ENCODE results near the gene CAPN3. TPM values are rescaled to one million over a fixed set of nuclear protein-coding genes. Genes with fewer than 3 reads are reported as not detected.

CAPN3 gene
- total and polyA plus RNA-seq, 2 donors (not counting 3 experiments of a cell fraction or from before 2014, with no cell fraction given): 2.2 to 3.7 TPM

DNA sequence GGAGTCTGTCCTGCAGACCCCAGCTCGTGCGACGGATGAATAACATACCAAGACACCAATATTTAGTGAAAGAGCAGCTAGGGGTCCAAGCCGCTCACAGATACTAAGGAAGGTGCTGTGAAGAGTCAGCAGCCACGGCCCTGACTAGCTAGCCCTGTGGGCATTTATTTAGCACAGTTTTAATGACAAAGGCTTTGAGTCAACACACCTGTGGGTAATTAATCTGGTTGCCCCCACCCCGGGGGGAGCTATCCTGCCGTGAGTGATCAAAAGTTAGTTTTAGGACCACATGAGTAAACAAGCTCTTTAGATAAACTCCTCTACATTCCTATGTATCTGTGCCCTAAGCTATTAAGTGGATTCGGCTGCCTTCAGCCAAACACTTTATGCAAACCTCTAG, 18.7 kb downstream of the CAPN3 start:
- Histone ChIP-seq H3K9me3 (replicated peaks; ENCODE audit: control insufficient read depth, insufficient read depth, low read length) (no peaks in the 10 kb centered on the region), H2AFZ (ENCODE audit: low read depth, low read length) (no peak overlapping the region), H3K27me3 (ENCODE audit: control insufficient read depth in 2 of 2, insufficient read depth in 2 of 2, low read length in 2 of 2) (no peaks in the 10 kb centered on the region), H3K36me3 (ENCODE audit: control insufficient read depth in 2 of 2, extremely low read depth in 1 of 2, insufficient read depth in 2 of 2, low read length in 2 of 2) (no peaks in the 10 kb centered on the region), H3K9me1 (replicated peaks; ENCODE audit: control insufficient read depth, extremely low read depth, insufficient read depth, low read length) (no peaks in the 10 kb centered on the region), H4K20me1 (replicated peaks; ENCODE audit: control insufficient read depth, extremely low read depth, insufficient read depth, low read length) (no peaks in the 10 kb centered on the region), H3K27ac (ENCODE audit: insufficient read depth, low read depth, low read length) (no peak overlapping the region), H3K79me2 (ENCODE audit: control insufficient read depth, insufficient read depth, low read length) (no peaks in the 10 kb centered on the region), H3K4me2 (ENCODE audit: insufficient read depth, low read length) (no peak overlapping the region), H3K4me1 (ENCODE audit: control insufficient read depth, extremely low read depth, insufficient read depth, low read length) (no peaks in the 10 kb centered on the region), H3K4me3 (replicated peaks in 1 of 3; ENCODE audit: insufficient read depth in 1 of 3, low read depth in 1 of 3, low read length in 3 of 3) (no peak overlapping the region), H3K9ac (replicated peaks; ENCODE audit: extremely low read depth, insufficient read depth, low read length) (no peak overlapping the region)
- TF ChIP-seq JUN (IDR thresholded peaks at IDR 0.05; ENCODE audit: borderline replicate concordance, insufficient read depth, insufficient read length, low read depth): no peak
- no peak for TF ChIP-seq GATA2 (IDR thresholded peaks at IDR 0.05; ENCODE audit: insufficient read depth, insufficient read length, low read depth, low read length)
- TF ChIP-seq, protein P1, sequence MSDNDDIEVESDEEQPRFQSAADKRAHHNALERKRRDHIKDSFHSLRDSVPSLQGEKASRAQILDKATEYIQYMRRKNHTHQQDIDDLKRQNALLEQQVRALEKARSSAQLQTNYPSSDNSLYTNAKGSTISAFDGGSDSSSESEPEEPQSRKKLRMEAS (IDR thresholded peaks at IDR 0.05; ENCODE audit: insufficient read depth, insufficient read length): no peak
- TF ChIP-seq MYC (IDR thresholded peaks at IDR 0.05; ENCODE audit: low read depth, low read length): no peak
- no peak for TF ChIP-seq FOS (IDR thresholded peaks at IDR 0.05; ENCODE audit: borderline replicate concordance, insufficient read depth, low read length)
- TF ChIP-seq POLR2AphosphoS5 (IDR thresholded peaks at IDR 0.05; ENCODE audit: insufficient read depth, low read depth, low read length): no peak
- no peak for TF ChIP-seq POLR2A (IDR thresholded peaks at IDR 0.05; ENCODE audit: low read depth, low read length)
- intact Hi-C loops (cut with micrococcal nuclease) (no loop called here), dilution Hi-C loops (cut with MboI; ENCODE audit: extremely low pct_ligation_motif_present, low sequenced_read_pairs) (no loop called here)
- no peak for FAIRE-seq
- CTCF ChIA-PET: interaction anchor here (1.0 to 2.0 kb wide), 3 partner anchors 8 to 13 kb away, joined by 3 to 6 read pairs (median 4); no protein-coding TSS in a partner anchor
- POLR2A ChIA-PET: no interaction called here
- BruUV-seq (replicated peaks): no TSS peak
- no peak for DNase-seq (ENCODE audit: low read depth, low spot score)

DNA sequence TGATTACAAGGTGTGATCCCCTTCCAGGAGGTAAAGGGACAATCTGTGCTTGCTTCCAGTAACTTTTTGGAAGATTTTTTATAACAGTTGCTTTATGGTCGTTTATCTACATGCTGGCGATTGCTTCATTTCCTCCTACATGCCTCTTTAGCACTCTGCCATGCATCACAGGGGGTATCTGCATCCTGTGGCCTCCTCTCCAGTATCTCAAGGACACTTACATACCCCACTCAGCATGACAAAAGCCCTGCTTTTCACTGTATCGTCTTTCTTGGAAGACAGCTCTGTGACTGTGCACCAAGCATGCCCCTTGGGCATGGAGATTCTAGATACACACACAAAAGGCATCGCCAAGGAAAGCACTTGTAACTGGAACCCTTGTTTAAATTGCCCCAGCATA, 25.3 kb downstream of the CAPN3 start:
- Histone ChIP-seq H2AFZ (ENCODE audit: low read depth, low read length) (no peak overlapping the region), H3K79me2 (ENCODE audit: control insufficient read depth, insufficient read depth, low read length) (no peaks in the 10 kb centered on the region), H3K4me3 (replicated peaks in 1 of 3; ENCODE audit: insufficient read depth in 1 of 3, low read depth in 1 of 3, low read length in 3 of 3) (no peak overlapping the region), H3K9me1 (replicated peaks; ENCODE audit: control insufficient read depth, extremely low read depth, insufficient read depth, low read length) (no peaks in the 10 kb centered on the region), H3K9me3 (replicated peaks; ENCODE audit: control insufficient read depth, insufficient read depth, low read length) (no peaks in the 10 kb centered on the region), H3K27me3 (ENCODE audit: control insufficient read depth in 2 of 2, insufficient read depth in 2 of 2, low read length in 2 of 2) (peaks cover 0 to 6% of the 10 kb centered on the region in 2 experiments), H4K20me1 (replicated peaks; ENCODE audit: control insufficient read depth, extremely low read depth, insufficient read depth, low read length) (no peaks in the 10 kb centered on the region), H3K4me1 (ENCODE audit: control insufficient read depth, extremely low read depth, insufficient read depth, low read length) (peaks cover 11% of the 10 kb centered on the region), H3K27ac (ENCODE audit: insufficient read depth, low read depth, low read length) (no peak overlapping the region), H3K36me3 (ENCODE audit: control insufficient read depth in 2 of 2, extremely low read depth in 1 of 2, insufficient read depth in 2 of 2, low read length in 2 of 2) (no peaks in the 10 kb centered on the region), H3K4me2 (ENCODE audit: insufficient read depth, low read length) (no peak overlapping the region), H3K9ac (replicated peaks; ENCODE audit: extremely low read depth, insufficient read depth, low read length) (no peak overlapping the region)
- FAIRE-seq (no peak), DNase-seq (ENCODE audit: low read depth, low spot score) (no peak)
- no peak for TF ChIP-seq POLR2A (IDR thresholded peaks at IDR 0.05; ENCODE audit: low read depth, low read length)
- TF ChIP-seq, protein P1 (IDR thresholded peaks at IDR 0.05; ENCODE audit: insufficient read depth, insufficient read length): no peak
- no peak for TF ChIP-seq GATA2 (IDR thresholded peaks at IDR 0.05; ENCODE audit: insufficient read depth, insufficient read length, low read depth, low read length)
- TF ChIP-seq EZH2 (IDR thresholded peaks at IDR 0.05; ENCODE audit: borderline replicate concordance, low read depth, low read length, severe bottlenecking): no peak
- no peak for TF ChIP-seq JUN (IDR thresholded peaks at IDR 0.05; ENCODE audit: borderline replicate concordance, insufficient read depth, insufficient read length, low read depth)
- intact Hi-C loops (cut with micrococcal nuclease): loop anchor here (10.0 kb wide), 1 partner anchor 310 kb away; no protein-coding TSS in a partner anchor
- no TSS peak for BruUV-seq (replicated peaks)
- ChIA-PET POLR2A (no interaction called here), CTCF (interaction anchor here (0.7 to 2.6 kb wide), 37 partner anchors 10 to 395 kb away, joined by 3 to 31 read pairs (median 5); partner anchors contain the start of genes GANC, PLA2G4F and TMEM87A)
- dilution Hi-C loops (cut with MboI; ENCODE audit: extremely low pct_ligation_motif_present, low sequenced_read_pairs): no loop called here

Data from endothelial cell of umbilical vein (primary cell).